HL-60 (cell line): Measurements from ENCODE around the gene ABHD5.

Source experiments
- GABPA ChIP-seq: IDR thresholded peaks from 2 replicates; pipeline ENCODE4 v1.6.1; 2012; ENCODE audit warnings: low read depth
- POLR2AphosphoS5 ChIP-seq: IDR thresholded peaks from 2 replicates; pipeline ENCODE4 v1.6.1; 2012; ENCODE audit warnings: low read depth
- TF ChIP-seq, protein P1 (sequence below): IDR thresholded peaks from one replicate; pipeline ENCODE4 v1.5.1; 2011; ENCODE audit warnings: low read length, control low read depth, inconsistent platforms; ENCODE audit not compliant: insufficient read depth
- TF ChIP-seq, protein P2 (sequence below): IDR thresholded peaks from 2 replicates; pipeline ENCODE4 v1.6.1; 2012; ENCODE audit warnings: low read depth; ENCODE audit not compliant: insufficient replicate concordance

DNA sequence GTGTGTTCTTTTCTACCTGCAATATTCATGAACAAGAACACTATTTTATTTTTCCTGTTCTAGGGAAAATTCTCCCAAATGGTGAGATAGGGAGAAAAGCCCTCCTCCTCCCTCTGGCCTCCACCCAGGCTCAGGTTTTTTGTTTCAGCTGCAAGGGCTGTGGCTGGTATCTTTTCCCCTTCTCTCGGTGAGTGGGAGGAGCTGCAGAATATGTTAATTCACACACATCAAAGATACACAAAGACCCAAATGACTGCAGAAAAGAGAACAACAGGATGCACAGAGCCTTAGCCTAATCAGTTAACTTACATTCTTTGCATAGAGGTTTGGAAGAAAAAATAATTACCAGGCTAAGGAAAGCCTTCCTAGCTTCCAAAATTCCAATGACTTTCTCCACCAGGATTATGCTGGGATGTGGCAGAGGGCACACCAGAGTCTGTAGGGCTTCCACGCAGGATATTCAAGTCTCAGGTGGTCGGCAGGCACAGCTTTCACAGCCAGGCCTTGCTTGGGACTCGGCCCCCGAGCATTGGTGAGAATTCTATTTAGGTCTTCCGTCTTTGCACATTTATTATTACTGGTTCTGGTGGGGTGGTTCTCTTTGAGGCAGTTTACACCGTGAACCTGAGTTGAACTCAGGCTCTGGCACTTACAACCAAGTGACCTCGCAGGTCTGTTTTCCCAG, 64.9 kb downstream of the ABHD5 start:
- TF ChIP-seq, protein P1, sequence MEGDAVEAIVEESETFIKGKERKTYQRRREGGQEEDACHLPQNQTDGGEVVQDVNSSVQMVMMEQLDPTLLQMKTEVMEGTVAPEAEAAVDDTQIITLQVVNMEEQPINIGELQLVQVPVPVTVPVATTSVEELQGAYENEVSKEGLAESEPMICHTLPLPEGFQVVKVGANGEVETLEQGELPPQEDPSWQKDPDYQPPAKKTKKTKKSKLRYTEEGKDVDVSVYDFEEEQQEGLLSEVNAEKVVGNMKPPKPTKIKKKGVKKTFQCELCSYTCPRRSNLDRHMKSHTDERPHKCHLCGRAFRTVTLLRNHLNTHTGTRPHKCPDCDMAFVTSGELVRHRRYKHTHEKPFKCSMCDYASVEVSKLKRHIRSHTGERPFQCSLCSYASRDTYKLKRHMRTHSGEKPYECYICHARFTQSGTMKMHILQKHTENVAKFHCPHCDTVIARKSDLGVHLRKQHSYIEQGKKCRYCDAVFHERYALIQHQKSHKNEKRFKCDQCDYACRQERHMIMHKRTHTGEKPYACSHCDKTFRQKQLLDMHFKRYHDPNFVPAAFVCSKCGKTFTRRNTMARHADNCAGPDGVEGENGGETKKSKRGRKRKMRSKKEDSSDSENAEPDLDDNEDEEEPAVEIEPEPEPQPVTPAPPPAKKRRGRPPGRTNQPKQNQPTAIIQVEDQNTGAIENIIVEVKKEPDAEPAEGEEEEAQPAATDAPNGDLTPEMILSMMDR: no peak
- no peak for TF ChIP-seq GABPA
- no peak for TF ChIP-seq POLR2AphosphoS5
- TF ChIP-seq, protein P2, sequence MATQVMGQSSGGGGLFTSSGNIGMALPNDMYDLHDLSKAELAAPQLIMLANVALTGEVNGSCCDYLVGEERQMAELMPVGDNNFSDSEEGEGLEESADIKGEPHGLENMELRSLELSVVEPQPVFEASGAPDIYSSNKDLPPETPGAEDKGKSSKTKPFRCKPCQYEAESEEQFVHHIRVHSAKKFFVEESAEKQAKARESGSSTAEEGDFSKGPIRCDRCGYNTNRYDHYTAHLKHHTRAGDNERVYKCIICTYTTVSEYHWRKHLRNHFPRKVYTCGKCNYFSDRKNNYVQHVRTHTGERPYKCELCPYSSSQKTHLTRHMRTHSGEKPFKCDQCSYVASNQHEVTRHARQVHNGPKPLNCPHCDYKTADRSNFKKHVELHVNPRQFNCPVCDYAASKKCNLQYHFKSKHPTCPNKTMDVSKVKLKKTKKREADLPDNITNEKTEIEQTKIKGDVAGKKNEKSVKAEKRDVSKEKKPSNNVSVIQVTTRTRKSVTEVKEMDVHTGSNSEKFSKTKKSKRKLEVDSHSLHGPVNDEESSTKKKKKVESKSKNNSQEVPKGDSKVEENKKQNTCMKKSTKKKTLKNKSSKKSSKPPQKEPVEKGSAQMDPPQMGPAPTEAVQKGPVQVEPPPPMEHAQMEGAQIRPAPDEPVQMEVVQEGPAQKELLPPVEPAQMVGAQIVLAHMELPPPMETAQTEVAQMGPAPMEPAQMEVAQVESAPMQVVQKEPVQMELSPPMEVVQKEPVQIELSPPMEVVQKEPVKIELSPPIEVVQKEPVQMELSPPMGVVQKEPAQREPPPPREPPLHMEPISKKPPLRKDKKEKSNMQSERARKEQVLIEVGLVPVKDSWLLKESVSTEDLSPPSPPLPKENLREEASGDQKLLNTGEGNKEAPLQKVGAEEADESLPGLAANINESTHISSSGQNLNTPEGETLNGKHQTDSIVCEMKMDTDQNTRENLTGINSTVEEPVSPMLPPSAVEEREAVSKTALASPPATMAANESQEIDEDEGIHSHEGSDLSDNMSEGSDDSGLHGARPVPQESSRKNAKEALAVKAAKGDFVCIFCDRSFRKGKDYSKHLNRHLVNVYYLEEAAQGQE: no peak
